ENCODE results near the gene TNP2.
A peak's percentile ranks its signal among the peaks of the same experiment; 100 is the strongest.

Gene TNP2

GRCh38 chr16:11306997-11307638, 38.0 kb upstream of the TNP2 start:
- TF ChIP-seq, protein P1, sequence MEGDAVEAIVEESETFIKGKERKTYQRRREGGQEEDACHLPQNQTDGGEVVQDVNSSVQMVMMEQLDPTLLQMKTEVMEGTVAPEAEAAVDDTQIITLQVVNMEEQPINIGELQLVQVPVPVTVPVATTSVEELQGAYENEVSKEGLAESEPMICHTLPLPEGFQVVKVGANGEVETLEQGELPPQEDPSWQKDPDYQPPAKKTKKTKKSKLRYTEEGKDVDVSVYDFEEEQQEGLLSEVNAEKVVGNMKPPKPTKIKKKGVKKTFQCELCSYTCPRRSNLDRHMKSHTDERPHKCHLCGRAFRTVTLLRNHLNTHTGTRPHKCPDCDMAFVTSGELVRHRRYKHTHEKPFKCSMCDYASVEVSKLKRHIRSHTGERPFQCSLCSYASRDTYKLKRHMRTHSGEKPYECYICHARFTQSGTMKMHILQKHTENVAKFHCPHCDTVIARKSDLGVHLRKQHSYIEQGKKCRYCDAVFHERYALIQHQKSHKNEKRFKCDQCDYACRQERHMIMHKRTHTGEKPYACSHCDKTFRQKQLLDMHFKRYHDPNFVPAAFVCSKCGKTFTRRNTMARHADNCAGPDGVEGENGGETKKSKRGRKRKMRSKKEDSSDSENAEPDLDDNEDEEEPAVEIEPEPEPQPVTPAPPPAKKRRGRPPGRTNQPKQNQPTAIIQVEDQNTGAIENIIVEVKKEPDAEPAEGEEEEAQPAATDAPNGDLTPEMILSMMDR (conservative IDR thresholded peaks at IDR 0.05; ENCODE audit: low read depth, low read length) = no peak
- Histone ChIP-seq H3K4me3 (IDR thresholded peaks at IDR 0.05; ENCODE audit: insufficient read depth, low read depth, low read length) (no peak overlapping the region), H3K36me3 (ENCODE audit: insufficient read depth) (no peaks in the 10 kb centered on the region), H3K9ac (no peak overlapping the region), H3K27ac (no peak overlapping the region), H2AFZ (ENCODE audit: low read depth) (no peak overlapping the region), H3K4me2 (no peak overlapping the region), H3K4me1 (ENCODE audit: low read depth, poor library complexity, severe bottlenecking) (peaks cover 71% of the 10 kb centered on the region), H3K79me2 (ENCODE audit: insufficient read depth, low read depth) (no peaks in the 10 kb centered on the region), H4K20me1 (ENCODE audit: insufficient read depth) (no peaks in the 10 kb centered on the region), H3K27me3 (ENCODE audit: insufficient read depth, low read depth) (no peaks in the 10 kb centered on the region; the same call in 1 of the 2 replicates)

- Histone ChIP-seq H3K27me3 (ENCODE audit: insufficient read depth, low read depth) (no peaks in the 10 kb centered on the region; the same call in 1 of the 2 replicates), H3K4me1 (ENCODE audit: low read depth, poor library complexity, severe bottlenecking) (peaks cover 69% of the 10 kb centered on the region), H3K9ac (no peak overlapping the region), H4K20me1 (ENCODE audit: insufficient read depth) (no peaks in the 10 kb centered on the region), H3K79me2 (ENCODE audit: insufficient read depth, low read depth) (no peaks in the 10 kb centered on the region), H3K4me2 (no peak overlapping the region), H3K4me3 (IDR thresholded peaks at IDR 0.05; ENCODE audit: insufficient read depth, low read depth, low read length) (no peak overlapping the region), H2AFZ (ENCODE audit: low read depth) (no peak overlapping the region), H3K36me3 (ENCODE audit: insufficient read depth) (no peaks in the 10 kb centered on the region), H3K27ac (no peak overlapping the region)
- TF ChIP-seq, protein P1 (conservative IDR thresholded peaks at IDR 0.05; ENCODE audit: low read depth, low read length) = no peak
These were observed 37.3 kb upstream of the TNP2 start for GRCh38 chr16:11306381-11306780.

GRCh38 chr16:11303405-11304138, 34.4 kb upstream of the TNP2 start:
- peak overlapping the region; percentile 29; the same call in 1 of the 2 replicates for H3K4me2 ChIP-seq
- no peaks in the 10 kb centered on the region for H4K20me1 ChIP-seq (ENCODE audit: insufficient read depth)
- peaks cover 45% of the 10 kb centered on the region for H3K4me1 ChIP-seq (ENCODE audit: low read depth, poor library complexity, severe bottlenecking)
- no peak overlapping the region for H3K4me3 ChIP-seq (IDR thresholded peaks at IDR 0.05; ENCODE audit: insufficient read depth, low read depth, low read length)
- H3K9ac ChIP-seq = no peak overlapping the region
- no peaks in the 10 kb centered on the region for H3K36me3 ChIP-seq (ENCODE audit: insufficient read depth)
- H2AFZ ChIP-seq (ENCODE audit: low read depth) = no peak overlapping the region
- H3K27ac ChIP-seq = no peak overlapping the region
- H3K79me2 ChIP-seq (ENCODE audit: insufficient read depth, low read depth) = no peaks in the 10 kb centered on the region
- TF ChIP-seq, protein P1 (conservative IDR thresholded peaks at IDR 0.05; ENCODE audit: low read depth, low read length) = no peak
- H3K27me3 ChIP-seq (ENCODE audit: insufficient read depth, low read depth) = peaks cover 9% of the 10 kb centered on the region; the same call in 1 of the 2 replicates

DNA sequence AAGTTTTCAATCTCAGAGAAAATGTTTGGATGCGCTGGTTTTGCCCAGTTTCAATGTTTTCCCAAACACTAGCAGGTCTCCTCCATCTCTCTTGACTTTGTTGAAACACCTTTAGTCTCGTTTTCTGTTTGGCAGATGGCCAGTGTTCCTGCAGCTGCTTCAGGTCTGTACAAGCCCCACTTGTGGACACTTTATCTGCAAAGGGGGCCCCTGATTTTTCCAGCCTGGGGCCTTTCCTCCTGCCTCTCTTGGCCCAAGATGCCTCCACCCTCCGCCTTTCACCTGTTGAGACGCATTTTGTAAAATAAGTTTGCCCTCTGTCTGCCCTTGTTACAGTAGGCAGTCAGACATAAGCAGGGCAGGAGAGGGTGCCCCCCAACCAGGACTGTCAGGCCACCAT, 33.9 kb upstream of the TNP2 start:
- TF ChIP-seq, protein P1 (conservative IDR thresholded peaks at IDR 0.05; ENCODE audit: low read depth, low read length) = no peak
- peaks cover 12% of the 10 kb centered on the region; the same call in 1 of the 2 replicates for H3K27me3 ChIP-seq (ENCODE audit: insufficient read depth, low read depth)
- peak overlapping the region; percentile 29; the same call in 1 of the 2 replicates for H3K4me2 ChIP-seq
- H3K79me2 ChIP-seq (ENCODE audit: insufficient read depth, low read depth) = no peaks in the 10 kb centered on the region
- H3K27ac ChIP-seq = no peak overlapping the region
- no peak overlapping the region for H2AFZ ChIP-seq (ENCODE audit: low read depth)
- no peaks in the 10 kb centered on the region for H3K36me3 ChIP-seq (ENCODE audit: insufficient read depth)
- no peak overlapping the region for H3K4me3 ChIP-seq (IDR thresholded peaks at IDR 0.05; ENCODE audit: insufficient read depth, low read depth, low read length)
- H3K4me1 ChIP-seq (ENCODE audit: low read depth, poor library complexity, severe bottlenecking) = peaks cover 45% of the 10 kb centered on the region
- no peak overlapping the region for H3K9ac ChIP-seq
- no peaks in the 10 kb centered on the region for H4K20me1 ChIP-seq (ENCODE audit: insufficient read depth)

Measured in KMS-11 (cell line).